Left renal cortex interstitium (tissue), 4 donors: ENCODE measurements around the gene PROK1. TPM values are rescaled to one million over a fixed set of nuclear protein-coding genes. Genes with fewer than 3 reads are reported as not detected.
"Not testable (repeated sequence)": the region's sequence is repeated elsewhere in the genome, so short reads cannot be mapped to it uniquely, and the experiment has no call there.

Experiments used
- DNase-seq, 4 donors: peaks; one replicate each; pipeline ENCODE4 v3.0.0-alpha.2; 2013; ENCODE audit warnings: low read depth in 4 of 4, low spot score in 2 of 4, missing footprints in 1 of 4
- polyA plus RNA-seq, 4 donors: library from polyadenylated mRNA; unstranded; fragments of 120-200 nt; gene quantifications; one replicate each; pipeline ENCODE4 v1.2.1, GENCODE V29; 2013; ENCODE audit not compliant: insufficient read length in 4 of 4

The PROK1 gene, protein sequence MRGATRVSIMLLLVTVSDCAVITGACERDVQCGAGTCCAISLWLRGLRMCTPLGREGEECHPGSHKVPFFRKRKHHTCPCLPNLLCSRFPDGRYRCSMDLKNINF
- polyA plus RNA-seq: under 1 TPM; 0.13 to 0.96 (median 0.41) TPM

DNA sequence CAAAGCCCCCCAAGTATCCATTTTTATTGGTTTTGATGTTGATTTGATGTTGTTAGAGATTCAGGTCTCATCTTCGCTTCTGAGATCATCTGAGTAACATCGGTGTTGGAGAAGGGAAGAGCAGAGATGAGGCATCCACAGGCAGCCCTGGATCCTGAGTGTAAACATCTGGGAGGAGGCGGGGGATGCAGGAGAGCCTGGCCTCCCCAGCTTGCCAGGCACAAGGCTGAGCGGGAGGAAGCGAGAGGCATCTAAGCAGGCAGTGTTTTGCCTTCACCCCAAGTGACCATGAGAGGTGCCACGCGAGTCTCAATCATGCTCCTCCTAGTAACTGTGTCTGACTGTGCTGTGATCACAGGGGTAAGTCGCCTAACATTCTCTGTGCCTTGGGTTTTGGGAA is at the start of gene PROK1:
TSS of gene PROK1 (plus strand) at position 221 of the 400 bp plus-strand sequence. CDS start at position 289, 68 bp downstream.
- no peak for DNase-seq

DNA sequence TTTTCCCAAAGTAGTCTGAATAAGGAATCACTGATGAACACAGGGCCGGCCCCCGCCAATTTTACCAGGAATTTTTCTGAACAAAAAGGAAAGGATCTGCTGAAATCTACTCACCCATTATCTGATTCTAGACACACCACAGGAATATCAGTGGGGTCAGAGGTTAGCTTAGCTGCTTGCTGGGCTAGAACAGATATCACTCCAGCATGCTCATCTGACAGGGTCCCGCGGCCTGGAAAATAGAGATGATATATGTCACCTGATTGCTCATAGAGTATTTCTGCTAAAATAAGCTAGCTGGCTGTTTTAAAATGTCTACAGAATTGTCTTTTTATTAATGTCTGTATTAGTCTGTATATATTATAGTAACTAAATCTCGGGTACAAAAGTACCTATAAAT is 47.1 kb upstream of the PROK1 start:
- DNase-seq: no peak

DNA sequence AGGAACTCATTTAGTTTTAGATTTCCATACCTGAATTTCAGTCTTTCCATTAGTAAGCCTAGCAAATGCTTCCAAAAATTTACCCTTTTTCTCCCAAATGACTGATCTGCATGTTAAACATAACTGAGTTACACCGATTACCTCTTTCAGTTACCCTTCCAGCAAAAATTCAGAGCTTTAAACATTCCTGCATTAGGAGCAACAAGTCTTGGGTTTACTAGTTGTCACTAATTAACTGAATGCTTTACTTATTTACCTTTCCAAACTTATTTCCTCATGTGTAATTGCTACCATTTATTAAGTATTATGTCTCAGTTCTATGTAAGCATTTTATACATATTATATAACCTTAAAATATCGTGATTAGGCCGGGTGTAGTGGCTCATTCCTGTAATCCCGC is 46.5 kb upstream of the PROK1 start:
- DNase-seq: no peak

DNA sequence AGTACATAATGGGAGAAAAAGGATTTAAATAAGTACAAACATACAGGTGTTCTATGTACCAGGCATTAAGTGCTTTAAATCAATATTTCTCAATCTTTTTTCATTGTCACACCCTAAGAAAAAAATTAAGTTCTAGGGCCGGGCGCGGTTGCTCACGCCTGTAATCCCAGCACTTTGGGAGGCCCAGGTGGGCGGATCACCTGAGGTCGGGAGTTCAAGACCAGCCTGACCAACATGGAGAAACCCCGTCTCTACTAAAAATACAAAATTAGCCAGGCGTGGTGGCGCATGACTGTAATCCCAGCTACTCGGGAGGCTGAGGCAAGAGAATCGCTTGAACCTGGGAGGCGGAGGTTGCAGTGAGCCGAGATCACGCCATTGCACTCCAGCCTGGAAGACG is 44.5 kb upstream of the PROK1 start:
- not testable (repeated sequence) for DNase-seq

DNA sequence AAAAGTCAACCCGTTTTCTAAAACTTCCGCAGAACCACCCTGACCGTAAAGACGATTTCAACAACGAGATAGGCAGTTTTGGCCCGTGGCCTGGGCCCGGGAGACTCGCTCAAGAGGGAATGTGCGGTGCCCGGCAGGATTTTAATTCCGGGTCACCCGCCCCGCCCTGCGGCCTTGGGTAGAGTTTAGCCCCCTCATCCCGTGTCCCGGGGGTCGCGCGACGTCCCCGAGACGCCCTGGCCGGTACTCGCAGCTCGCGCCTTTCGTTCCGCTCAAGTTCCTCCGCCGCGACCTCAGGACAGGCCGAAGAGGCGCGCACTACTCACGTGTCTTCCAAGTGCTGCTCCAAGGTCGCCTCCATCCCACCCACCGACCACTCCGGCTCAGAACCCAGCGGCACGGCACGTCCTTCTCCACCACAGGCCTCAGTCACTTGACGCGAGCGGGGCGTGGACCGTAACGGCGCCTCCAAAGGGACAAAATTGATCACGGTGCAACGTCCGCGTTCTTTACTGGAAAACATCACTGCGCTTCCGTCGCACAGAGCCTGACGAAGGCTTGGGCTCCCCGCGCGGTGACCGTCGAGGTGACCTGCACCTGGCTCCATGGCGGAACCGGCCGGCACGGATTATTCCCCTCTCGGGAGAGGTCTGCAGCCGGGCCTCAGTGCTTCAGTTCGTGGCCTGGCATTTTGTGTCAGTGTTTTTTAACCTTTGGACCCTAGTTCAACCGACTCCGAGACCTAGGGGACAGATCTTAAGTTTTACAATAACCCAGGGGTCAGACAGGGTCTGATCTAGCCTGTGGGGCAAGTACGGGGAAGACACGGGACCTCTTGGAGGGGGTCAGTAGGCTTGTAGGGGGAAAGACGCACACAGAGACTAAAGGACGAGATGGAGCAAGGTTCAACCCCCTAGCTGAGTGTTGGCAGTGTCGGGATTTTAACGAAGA is 43.4 kb upstream of the PROK1 start, which contains the start of gene LAMTOR5:
TSS of gene LAMTOR5 (minus strand) at position 435 of the 951 bp plus-strand sequence. CDS start at position 361, 74 bp downstream.
- DNase-seq: peak; percentile 84 to 91 (median 88)

DNA sequence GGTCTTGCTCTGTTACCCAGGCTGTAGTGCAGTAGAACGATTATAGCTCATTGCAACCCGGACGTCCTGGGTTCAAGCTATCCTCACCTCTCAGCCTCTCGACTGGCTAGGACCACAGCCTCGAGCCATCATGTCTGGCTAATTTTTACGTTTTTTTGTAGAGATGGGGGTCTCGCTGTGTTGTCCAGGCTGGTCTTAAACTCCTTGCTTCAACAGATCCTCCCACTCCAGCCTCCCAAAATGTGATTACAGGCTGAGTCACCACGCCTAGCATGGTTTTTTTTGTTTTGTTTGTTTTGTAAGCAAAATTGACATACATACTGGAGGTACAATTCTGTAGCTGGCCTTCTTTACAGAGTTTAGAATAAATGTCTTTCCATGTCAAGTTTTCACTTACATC is 42.5 kb upstream of the PROK1 start:
- DNase-seq: no peak

DNA sequence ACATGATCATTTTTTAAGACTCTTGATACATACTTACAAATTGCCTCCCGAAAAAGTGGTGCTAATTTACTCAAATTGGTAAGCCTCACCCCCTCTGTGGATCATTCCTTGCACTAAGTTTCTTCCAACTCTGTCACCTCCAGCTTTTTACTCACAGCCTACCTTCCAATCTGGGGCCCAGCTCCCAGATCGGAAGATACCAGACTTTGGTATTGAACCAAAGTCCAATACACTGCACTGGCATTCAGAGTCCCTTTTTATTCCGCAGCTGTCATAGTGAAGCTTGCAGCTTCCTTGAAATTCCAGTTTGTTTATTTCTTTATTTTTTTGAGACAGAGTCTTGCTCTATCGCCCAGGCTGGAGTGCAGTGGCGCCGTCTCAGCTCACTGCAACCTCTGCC is 41.6 kb upstream of the PROK1 start:
- no peak for DNase-seq

DNA sequence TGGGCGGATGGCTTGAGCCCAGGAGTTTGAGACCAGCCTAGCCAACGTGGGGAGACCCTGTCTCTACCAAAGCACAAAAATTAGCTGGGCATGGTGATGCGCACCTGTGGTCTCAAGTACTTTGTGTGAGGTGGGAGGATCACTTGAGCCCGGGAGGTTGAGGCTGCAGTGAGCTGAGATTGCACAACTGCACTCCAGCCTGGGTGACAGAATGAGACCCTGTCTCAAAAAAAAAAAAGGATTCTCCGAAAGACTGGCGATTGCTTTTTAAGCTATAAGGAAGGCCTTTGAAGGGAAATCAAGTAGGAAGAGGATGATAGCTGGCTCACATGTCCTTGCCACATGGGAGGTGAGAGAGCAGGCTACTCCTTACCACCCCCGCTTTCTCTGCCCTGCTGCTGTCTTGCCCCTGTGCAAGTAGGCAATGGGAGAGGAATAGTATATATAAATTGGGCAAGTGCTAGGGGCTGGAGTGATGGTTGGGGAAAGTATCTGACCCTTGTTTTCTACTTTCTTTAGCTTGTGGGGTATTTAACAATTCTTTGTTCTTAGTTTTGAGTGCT is 39.7 kb upstream of the PROK1 start:
- no peak for DNase-seq

DNA sequence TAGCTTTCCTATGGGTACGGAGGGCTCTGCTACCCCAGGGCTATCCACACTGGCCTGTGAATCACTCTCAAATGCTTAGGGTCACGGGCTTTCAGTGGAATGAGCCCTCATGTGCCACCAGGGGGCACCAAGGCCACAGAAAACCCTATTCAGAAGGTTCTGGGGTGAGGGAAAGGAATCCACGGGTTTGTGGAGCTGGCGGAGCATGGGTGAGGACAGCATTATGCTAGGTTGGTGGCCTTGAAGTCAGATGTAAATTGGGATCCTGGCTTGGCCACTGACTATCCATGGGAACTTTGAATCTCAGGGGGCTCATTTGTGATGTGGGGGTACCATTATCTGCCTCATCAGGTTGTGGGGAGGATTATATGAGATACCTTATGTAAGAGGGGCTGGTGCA is 38.4 kb upstream of the PROK1 start:
- DNase-seq: no peak

DNA sequence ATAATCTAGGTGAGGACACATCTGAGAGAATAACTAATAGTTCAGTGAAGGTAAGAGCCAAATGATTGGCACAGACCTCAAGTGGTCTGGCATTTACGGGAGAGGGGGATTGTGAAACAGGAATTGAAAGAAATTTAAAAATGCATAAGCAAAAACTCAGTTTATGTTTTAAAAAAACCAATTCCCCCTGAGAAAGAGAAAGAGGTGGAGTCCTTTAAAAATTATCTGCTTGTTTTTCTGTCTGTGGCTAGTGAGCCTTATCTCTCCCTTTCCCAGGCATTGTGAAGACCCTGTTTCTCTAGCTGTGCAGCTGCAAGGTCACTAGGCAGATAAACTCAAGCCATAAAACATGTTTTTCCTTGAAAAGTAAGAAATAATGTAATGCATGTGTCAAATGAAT is 37.9 kb upstream of the PROK1 start:
- not testable (repeated sequence) for DNase-seq

DNA sequence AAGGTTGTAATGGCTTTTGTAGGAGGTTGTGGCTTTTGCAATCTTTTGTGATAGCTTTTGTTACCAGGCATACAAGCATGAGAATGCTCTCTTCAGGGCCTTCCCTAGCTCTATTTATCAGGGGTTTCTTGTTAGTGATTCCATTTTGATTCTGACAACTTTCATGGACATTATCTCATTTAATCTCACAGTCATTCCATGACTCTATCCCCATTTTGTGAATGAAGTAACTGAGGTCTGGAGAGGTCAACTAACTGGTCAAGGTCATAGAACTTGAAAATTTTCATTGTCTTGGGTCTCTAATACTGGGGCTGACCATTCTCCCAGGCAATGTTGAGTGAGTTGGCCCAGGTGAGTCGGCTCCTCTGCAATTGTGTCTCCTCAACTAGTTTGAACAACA is 32.2 kb upstream of the PROK1 start:
- DNase-seq: no peak

DNA sequence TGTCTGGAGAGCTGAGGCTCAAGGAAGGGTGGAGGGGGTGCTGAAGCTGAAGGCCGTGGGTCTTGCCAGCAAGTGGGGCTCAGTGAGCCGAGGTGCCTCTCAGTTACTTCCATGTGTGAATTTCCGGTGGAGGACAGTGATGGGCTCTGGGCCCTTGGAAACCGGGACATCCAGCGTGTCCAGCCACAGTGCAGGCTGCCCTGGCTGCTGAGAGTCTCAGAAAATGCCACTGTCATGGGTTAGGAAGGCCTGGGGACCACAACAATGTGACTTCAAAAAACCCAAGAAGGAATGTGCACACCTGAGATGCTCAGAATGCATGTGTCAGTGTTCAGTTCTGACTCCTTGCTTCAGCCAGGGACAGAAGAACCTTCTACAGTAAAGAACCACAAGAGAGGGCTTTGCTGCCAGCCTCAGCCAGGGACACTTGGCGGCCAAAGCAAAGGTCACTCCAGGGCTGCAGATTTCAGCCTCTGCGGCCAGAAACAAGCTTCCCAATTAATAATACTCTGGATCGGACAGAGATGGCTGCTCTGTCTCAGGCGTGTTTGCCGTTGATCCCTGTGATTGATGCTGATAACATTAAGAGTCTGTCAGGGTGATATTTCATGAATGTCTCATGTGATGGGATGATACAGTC is 30.8 kb upstream of the PROK1 start:
- DNase-seq: no peak

DNA sequence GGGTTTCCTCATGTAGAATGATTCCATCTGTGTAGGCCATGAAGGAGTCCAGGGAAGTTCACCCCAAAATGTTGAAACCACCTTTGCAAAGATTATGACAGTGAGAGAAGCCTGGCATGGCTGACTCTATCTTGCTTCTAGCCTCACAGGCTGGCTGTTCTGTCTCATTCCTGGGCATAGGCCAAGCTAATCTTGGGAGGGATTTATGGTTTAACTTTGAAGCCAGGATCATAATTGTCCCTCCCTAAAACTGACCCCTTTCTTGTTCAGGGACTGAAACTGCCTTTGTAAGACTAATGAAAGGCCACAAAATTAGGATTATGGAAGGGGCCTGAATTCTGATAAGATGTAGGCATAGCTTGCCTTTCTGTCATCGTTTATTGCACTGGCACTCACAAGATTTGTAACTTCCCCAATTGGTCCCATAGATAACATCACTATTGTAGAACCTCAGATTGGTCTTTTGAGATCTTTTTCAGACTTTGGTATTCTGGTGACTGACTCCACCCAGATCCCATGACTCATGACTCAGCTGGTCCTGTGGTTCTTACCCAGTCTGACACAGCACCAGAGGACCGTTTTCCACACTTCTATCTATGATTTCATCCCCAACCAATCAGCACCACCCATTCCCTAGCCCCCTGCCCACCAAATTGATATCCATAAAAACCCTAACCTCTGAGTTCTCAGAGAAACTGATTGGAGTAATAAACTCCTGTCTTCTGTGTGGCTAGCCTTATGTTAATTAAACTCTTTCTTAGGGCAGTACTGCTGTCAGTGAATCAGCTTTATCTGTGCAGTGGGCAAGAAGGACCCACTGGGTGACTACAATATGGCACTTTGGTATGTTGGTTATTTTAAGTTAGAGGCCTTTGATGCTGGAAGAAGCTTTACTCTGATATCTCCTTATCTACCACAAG is 29.8 kb upstream of the PROK1 start:
- no peak for DNase-seq

DNA sequence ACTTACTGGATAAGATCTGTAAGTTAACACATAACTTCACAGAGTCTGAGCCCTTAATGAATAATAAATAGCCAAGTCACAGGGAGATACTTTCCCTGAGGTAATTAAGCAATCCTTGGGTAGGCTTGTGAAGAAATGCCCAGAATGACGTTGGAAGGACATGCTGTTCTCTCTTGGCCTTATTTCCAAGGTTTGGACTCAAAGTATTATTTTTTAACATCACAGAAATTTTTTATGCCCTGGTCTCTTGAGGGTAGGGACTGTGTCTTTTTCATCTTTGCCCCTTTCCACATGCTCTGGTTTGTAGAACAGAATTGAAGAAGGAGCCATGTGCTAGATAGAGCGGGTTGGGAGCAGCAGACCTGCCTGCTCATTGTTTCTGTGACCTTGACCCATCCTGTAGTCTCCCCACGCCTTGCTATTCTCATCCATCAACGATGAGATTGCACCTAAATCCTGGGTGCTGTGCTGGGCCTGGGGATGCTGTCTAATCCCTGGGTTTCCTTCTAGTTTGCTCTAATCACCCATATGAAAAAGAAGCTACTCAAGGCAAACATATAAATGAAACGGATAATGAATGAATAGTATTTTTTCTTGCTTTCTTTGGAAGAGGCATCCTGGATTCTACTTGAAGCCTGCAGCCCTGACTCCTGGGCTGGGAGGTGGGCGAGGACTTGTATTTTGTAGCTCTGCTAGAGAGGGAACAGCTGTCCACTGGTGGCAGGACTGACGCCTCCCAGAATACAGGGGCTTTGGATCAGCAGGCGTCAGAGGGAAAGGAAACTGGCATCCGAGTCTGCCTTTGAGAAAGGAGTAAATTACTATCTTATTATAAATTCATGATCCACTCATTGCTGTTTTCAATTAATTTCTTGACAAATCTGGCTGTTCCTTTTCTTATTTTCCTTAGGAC is 26.0 kb upstream of the PROK1 start:
- DNase-seq: no peak

DNA sequence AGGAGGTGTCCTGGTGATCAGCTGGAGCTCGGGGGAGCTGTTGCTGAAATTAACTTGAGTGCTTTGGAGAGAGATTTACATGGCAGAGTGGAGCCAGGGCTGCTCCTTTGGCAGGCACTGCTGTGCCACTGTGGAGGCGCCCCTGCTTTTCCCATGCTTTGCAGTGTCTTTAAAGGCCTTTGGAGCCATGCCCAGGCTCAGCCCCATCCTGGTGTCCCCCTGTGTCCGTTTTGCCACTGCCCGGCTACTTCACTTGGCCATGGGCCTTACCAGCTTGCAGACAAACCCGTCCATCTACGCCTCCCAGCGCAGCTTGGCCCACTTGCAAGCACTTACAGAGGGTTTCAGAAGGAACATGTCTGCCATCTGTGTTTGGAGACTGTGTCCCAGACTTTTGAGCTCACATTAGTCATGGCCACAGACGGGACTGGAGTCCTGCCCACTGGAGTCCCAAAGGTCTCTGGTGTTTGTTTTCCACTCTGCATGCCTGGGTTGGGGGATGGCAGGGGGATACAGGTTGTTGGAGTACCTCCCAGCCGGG is 25.3 kb upstream of the PROK1 start:
- no peak for DNase-seq

DNA sequence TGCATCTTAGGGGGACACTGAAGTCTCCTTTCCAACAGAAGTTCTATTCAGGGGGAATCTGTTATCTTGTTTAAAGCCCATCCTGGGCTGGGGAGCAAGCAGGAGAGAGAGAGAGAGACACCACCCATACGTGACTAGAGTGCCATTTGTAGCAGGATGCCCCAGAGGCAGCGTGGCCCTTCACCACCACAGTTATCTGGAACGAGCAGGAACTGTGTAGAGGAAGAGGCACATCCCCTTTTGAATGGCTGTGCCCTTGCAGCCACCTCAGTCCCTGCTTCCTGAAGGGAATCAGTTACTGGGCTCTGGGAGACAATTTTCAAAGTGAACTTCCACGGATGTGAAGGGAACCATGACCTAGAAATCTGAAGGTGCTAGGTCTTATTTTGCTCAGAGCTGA is 24.1 kb upstream of the PROK1 start:
- no peak for DNase-seq

DNA sequence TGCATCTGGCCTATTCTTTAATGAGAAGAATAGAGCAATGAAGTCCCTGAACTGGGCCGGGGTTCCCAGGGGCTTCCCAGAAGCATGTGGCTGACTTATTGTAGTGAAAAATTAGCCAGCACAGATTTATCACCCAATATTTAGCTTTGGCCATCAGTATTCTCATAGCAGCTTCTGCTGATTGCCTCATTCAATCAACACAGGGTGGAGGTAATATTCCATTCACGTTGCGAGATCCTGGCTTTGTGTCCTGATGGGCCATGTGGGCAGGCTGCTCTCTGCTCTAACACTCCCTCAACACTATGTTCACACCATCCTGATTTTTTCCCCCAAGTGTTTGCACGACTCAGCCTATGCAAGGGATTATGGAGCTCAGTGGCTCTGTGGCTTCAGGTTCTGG is 22.0 kb upstream of the PROK1 start:
- no peak for DNase-seq

DNA sequence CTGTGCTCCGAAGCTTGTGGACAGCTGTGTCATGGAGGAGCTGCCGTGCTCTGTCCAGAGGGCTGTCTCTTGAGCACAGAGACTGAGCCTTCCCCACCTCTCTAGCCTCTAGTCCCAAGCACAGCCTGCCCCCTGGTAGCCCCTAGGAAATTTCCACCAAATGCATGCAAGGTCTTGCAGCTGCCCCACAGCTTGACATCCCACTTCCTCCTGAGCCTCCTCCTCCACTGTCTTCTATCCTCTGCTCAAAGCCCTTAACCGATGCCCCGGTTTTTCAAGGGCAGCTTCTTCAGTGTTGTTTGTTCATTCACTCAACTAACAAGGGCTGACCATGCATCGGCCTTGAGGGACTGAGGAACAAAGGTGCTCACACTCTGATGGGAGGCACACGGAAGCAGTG is 20.6 kb upstream of the PROK1 start:
- DNase-seq: no peak

DNA sequence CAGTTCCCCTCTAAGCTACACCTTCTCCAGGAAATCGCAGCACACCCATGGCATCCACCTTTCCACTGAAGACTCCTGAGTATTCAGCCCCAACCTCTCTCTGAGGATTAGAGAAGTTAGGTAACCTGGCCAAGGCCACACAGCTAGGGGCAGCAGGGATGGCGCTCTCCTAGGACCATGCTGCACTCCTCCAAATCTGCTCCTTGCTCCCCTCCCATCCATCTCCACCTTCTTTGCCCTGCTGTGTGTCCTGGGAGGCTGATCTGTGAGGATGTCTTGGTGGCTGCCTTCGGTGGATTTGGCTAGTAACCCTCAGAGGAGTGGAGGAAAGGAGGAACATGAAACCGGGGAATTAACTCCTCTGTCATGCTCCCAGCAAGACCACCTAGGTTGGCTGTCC is 20.0 kb upstream of the PROK1 start:
- DNase-seq: no peak
